OCI-LY7 (cell line): ENCODE results near the gene LTO1.

Source experiments
- EZH2phosphoT487 ChIP-seq: fragments of 200-600 bp; sonication (generic); IDR thresholded peaks from 2 replicates; pipeline ENCODE4 v1.6.1; 2018; ENCODE audit warnings: low read depth, borderline replicate concordance, mild to moderate bottlenecking, mixed run types, antibody characterized with exemption, low read length, moderate library complexity, mixed read lengths
- TF ChIP-seq, protein P1 (sequence below): fragments of 200-600 bp; sonication (generic); conservative IDR thresholded peaks from 2 replicates; pipeline ENCODE4 v1.5.1; 2014; ENCODE audit warnings: mild to moderate bottlenecking, antibody characterized with exemption, low read length, moderate library complexity, mixed read lengths

DNA sequence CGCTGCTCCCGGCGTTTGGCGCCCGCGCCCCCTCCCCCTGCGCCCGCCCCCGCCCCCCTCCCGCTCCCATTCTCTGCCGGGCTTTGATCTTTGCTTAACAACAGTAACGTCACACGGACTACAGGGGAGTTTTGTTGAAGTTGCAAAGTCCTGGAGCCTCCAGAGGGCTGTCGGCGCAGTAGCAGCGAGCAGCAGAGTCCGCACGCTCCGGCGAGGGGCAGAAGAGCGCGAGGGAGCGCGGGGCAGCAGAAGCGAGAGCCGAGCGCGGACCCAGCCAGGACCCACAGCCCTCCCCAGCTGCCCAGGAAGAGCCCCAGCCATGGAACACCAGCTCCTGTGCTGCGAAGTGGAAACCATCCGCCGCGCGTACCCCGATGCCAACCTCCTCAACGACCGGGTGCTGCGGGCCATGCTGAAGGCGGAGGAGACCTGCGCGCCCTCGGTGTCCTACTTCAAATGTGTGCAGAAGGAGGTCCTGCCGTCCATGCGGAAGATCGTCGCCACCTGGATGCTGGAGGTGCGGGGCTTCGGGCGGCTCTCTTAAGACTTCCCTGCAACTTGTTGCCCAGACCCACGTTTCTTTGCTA is 34.1 kb downstream of the LTO1 start, which contains the start of gene CCND1:
- TF ChIP-seq, protein P1, sequence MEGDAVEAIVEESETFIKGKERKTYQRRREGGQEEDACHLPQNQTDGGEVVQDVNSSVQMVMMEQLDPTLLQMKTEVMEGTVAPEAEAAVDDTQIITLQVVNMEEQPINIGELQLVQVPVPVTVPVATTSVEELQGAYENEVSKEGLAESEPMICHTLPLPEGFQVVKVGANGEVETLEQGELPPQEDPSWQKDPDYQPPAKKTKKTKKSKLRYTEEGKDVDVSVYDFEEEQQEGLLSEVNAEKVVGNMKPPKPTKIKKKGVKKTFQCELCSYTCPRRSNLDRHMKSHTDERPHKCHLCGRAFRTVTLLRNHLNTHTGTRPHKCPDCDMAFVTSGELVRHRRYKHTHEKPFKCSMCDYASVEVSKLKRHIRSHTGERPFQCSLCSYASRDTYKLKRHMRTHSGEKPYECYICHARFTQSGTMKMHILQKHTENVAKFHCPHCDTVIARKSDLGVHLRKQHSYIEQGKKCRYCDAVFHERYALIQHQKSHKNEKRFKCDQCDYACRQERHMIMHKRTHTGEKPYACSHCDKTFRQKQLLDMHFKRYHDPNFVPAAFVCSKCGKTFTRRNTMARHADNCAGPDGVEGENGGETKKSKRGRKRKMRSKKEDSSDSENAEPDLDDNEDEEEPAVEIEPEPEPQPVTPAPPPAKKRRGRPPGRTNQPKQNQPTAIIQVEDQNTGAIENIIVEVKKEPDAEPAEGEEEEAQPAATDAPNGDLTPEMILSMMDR: no peak
- TF ChIP-seq EZH2phosphoT487: no peak; the same call in 1 of the 2 replicates
